ENCODE measurements around the gene DYNC2I2.

DNA sequence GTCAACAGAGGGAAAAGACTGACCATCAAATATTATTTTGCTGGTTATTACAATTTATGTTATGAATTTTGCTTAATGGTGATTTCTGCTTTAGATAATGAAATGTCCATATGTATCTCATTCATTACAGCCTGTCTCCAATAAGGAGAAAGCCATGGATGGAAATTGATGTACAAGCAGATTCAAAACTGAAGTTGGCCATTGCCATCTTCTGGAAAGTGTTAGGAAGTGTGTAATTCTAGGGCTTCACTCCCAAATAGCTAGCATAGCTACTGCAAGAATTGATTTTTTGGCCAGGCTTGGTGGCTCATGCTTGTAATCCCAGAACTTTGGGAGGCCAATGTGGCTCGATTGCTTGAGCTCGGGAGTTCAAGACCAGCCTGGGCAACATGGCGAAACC lies 45.8 kb downstream of the DYNC2I2 start:
- TF ChIP-seq CTCF (IDR thresholded peaks at IDR 0.05) (no peak), POLR2A (IDR thresholded peaks at IDR 0.05) (no peak)

Measured in uterus (tissue), 2 donors.